ENCODE measurements around the gene ATP5MC2. TPM values are rescaled to one million over a fixed set of nuclear protein-coding genes. Genes with fewer than 3 reads are reported as not detected.

Gene ATP5MC2
- total RNA-seq, 4 donors from 2014 or later, result 428 to 714 (median 580) TPM

GRCh38 chr12:53660041-53660440, 15.8 kb downstream of the ATP5MC2 start:
- in situ Hi-C loops (cut with MboI; ENCODE audit: low sequenced_read_pairs in 4 of 4), result no loop called here
- H3K4me1 ChIP-seq, result peaks cover 24 to 29% of the 10 kb centered on the region in 2 donors
- intact Hi-C loops (cut with DNase I; ENCODE audit: low total_unique reads), result no loop called here
- DNase-seq, result no peak
- peak overlapping the region; percentile 77 to 88 (median 84) for H3K27ac ChIP-seq
- no peaks in the 10 kb centered on the region for H3K9me3 ChIP-seq
- ATAC-seq, result peak; percentile 12 to 19
- no peaks in the 10 kb centered on the region for H3K27me3 ChIP-seq
- TF ChIP-seq CTCF (IDR thresholded peaks at IDR 0.05 in 4 of 5, conservative IDR thresholded peaks at IDR 0.05 in 1 of 5), result no peak
- no peak for TF ChIP-seq POLR2A (IDR thresholded peaks at IDR 0.05)
- H3K36me3 ChIP-seq, result peaks cover 0 to 9% of the 10 kb centered on the region in 2 donors
- peak overlapping the region in 1 of 4 donors; percentile 33 for H3K4me3 ChIP-seq

GRCh38 chr12:53659571-53659981, 16.3 kb downstream of the ATP5MC2 start:
- DNase-seq (no peak), ATAC-seq (peak; percentile 81 to 83)
- intact Hi-C loops (cut with DNase I; ENCODE audit: low total_unique reads), result no loop called here
- in situ Hi-C loops (cut with MboI; ENCODE audit: low sequenced_read_pairs in 4 of 4), result no loop called here
- no peaks in the 10 kb centered on the region for H3K9me3 ChIP-seq
- TF ChIP-seq POLR2A (IDR thresholded peaks at IDR 0.05) (no peak), CTCF (IDR thresholded peaks at IDR 0.05 in 4 of 5, conservative IDR thresholded peaks at IDR 0.05 in 1 of 5) (no peak)
- peaks cover 24 to 29% of the 10 kb centered on the region in 2 donors for H3K4me1 ChIP-seq
- H3K36me3 ChIP-seq, result peaks cover 0 to 4% of the 10 kb centered on the region in 2 donors
- peak overlapping the region; percentile 33 to 53 (median 35) for H3K4me3 ChIP-seq
- H3K27ac ChIP-seq, result peak overlapping the region; percentile 77 to 88 (median 84)
- no peaks in the 10 kb centered on the region for H3K27me3 ChIP-seq

GRCh38 chr12:53659011-53659551, 16.8 kb downstream of the ATP5MC2 start:
- Histone ChIP-seq H3K27ac (peak overlapping the region; percentile 77 to 88 (median 84)), H3K36me3 (no peaks in the 10 kb centered on the region), H3K27me3 (no peaks in the 10 kb centered on the region), H3K4me1 (peaks cover 24 to 29% of the 10 kb centered on the region in 2 donors), H3K4me3 (peak overlapping the region; percentile 33 to 53 (median 35)), H3K9me3 (no peaks in the 10 kb centered on the region)
- peak; percentile 82 to 83 for ATAC-seq
- in situ Hi-C loops (cut with MboI; ENCODE audit: low sequenced_read_pairs in 4 of 4) (no loop called here), intact Hi-C loops (cut with DNase I; ENCODE audit: low total_unique reads) (no loop called here)
- peak in 1 of 2 donors; percentile 41 for DNase-seq
- TF ChIP-seq CTCF (IDR thresholded peaks at IDR 0.05 in 4 of 5, conservative IDR thresholded peaks at IDR 0.05 in 1 of 5), result no peak
- no peak for TF ChIP-seq POLR2A (IDR thresholded peaks at IDR 0.05)

- ATAC-seq, result no peak
- H3K27ac ChIP-seq, result peak overlapping the region in 1 of 4 donors; percentile 88
- intact Hi-C loops (cut with DNase I; ENCODE audit: low total_unique reads), result no loop called here
These were observed 18.8 kb downstream of the ATP5MC2 start for GRCh38 chr12:53657041-53657440.

More at GRCh38 chr12:53657041-53657440, 18.8 kb downstream of the ATP5MC2 start:
- in situ Hi-C loops (cut with MboI; ENCODE audit: low sequenced_read_pairs in 4 of 4), result no loop called here
- H3K36me3 ChIP-seq, result no peaks in the 10 kb centered on the region
- peaks cover 24 to 37% of the 10 kb centered on the region in 2 donors for H3K4me1 ChIP-seq
- H3K9me3 ChIP-seq, result no peaks in the 10 kb centered on the region
- DNase-seq, result no peak
- no peaks in the 10 kb centered on the region for H3K27me3 ChIP-seq
- no peak overlapping the region for H3K4me3 ChIP-seq
- TF ChIP-seq POLR2A (IDR thresholded peaks at IDR 0.05) (no peak), CTCF (IDR thresholded peaks at IDR 0.05 in 4 of 5, conservative IDR thresholded peaks at IDR 0.05 in 1 of 5) (no peak)

All from gastrocnemius medialis (tissue), 4 donors.